K562 (cell line): ENCODE results near the gene NENF. TPM values are rescaled to one million over a fixed set of nuclear protein-coding genes. Genes with fewer than 3 reads are reported as not detected.

ENCODE experiments used
- ATAC-seq: fragments of 200-7000 bp; cut with Tn5 transposase; 3 replicates; pipeline ENCODE4 v1.9.1; 2020; ENCODE audit warnings: moderate library complexity
- BruUV-seq: library from RNA; stranded (reverse); fragments of 400-500 nt; replicated peaks from 2 replicates; lab custom pipeline; 2021; lab: Mats Ljungman, UMichigan
- CTCF ChIA-PET: fragments of 300-600 bp; formaldehyde crosslinking; extraction: SDS; loops from one replicate; lab custom pipeline; 2021; ENCODE audit warnings: low intra/inter-chr PET ratio; lab: Yijun Ruan, JAX
- POLR2A ChIA-PET: fragments of 300-600, 350-650 bp; sonication (Branson Sonifier 250); formaldehyde crosslinking; extraction: SDS; loops from one replicate; lab custom pipeline; 2021; ENCODE audit warnings: antibody characterized with exemption, inconsistent platforms; lab: Yijun Ruan, JAX
- DNase-seq, 4 experiments: peaks; one replicate each; pipeline versions ENCODE4 v3.0.0 to v3.0.0-alpha.2; 2011 to 2018; ENCODE audit warnings: low spot score in 3 of 4, mixed read lengths in 3 of 4; ENCODE audit errors: extremely low read depth in 1 of 4
- FAIRE-seq: peaks from 2 replicates; lab custom pipeline; 2011; peaks lifted over from hg19 to GRCh38; lab: Jason Lieb, UNC
- H2AFZ ChIP-seq: 2 replicates; pipeline ENCODE4 v1.6.0; 2011; ENCODE audit warnings: low read depth, low read length, control low read depth, inconsistent platforms
- H3K27ac ChIP-seq: fragments of 200-600 bp; 3 replicates; pipeline ENCODE4 v1.8.0; 2011; ENCODE audit warnings: low read depth, mild to moderate bottlenecking, control low read depth, inconsistent platforms, low read length, moderate library complexity, mixed read lengths; ENCODE audit errors: extremely low read depth
- H3K27me3 ChIP-seq, 2 experiments: fragments of 300-600 bp in 1 of 2; 2 replicates in 1 of 2; 3 replicates in 1 of 2; pipeline versions ENCODE4 v1.6.0 to v1.8.0; 2011; ENCODE audit warnings: inconsistent platforms in 2 of 2, low read length in 2 of 2, mild to moderate bottlenecking in 1 of 2, mixed read lengths in 1 of 2, moderate library complexity in 1 of 2; ENCODE audit not compliant: control insufficient read depth in 2 of 2, insufficient read depth in 2 of 2
- H3K36me3 ChIP-seq: fragments of 300-600 bp; 3 replicates; pipeline ENCODE4 v1.8.0; 2011; ENCODE audit warnings: mild to moderate bottlenecking, low read length, inconsistent platforms; ENCODE audit not compliant: control insufficient read depth, insufficient read depth
- H3K4me1 ChIP-seq, 2 experiments: fragments of 200-600 bp in 1 of 2; replicated peaks in 1 of 2; 2 replicates in 1 of 2; 3 replicates in 1 of 2; pipeline versions ENCODE4 v1.5.1 to v1.8.0; 2011; ENCODE audit warnings: inconsistent platforms in 2 of 2, low read length in 2 of 2, mild to moderate bottlenecking in 1 of 2, mixed read lengths in 1 of 2, moderate library complexity in 1 of 2; ENCODE audit not compliant: control insufficient read depth in 2 of 2, insufficient read depth in 2 of 2
- H3K4me2 ChIP-seq: 2 replicates; pipeline ENCODE4 v1.6.1; 2011; ENCODE audit warnings: low read length, control low read depth, inconsistent platforms, mixed read lengths; ENCODE audit not compliant: insufficient read depth
- H3K4me3 ChIP-seq: fragments of 200-600 bp; sonication (generic), shearing (Covaris generic); 2 replicates; pipeline ENCODE4 v1.5.1; 2016; ENCODE audit warnings: control low read depth, inconsistent platforms
- H3K79me2 ChIP-seq: fragments of 200-600 bp; 3 replicates; pipeline ENCODE4 v1.8.0; 2011; ENCODE audit warnings: low read length, inconsistent platforms; ENCODE audit not compliant: control insufficient read depth, insufficient read depth
- H3K9ac ChIP-seq, 2 experiments: 2 replicates each; pipeline versions ENCODE4 v1.6.0 to v1.6.1; 2011; ENCODE audit warnings: low read depth in 2 of 2, low read length in 2 of 2, control low read depth in 1 of 2, inconsistent platforms in 1 of 2, mild to moderate bottlenecking in 1 of 2, mixed read lengths in 1 of 2; ENCODE audit not compliant: insufficient read depth in 1 of 2
- H3K9me1 ChIP-seq: one replicate; pipeline ENCODE4 v1.6.0; 2011; ENCODE audit warnings: inconsistent platforms, mild to moderate bottlenecking, low read length, moderate library complexity; ENCODE audit not compliant: control insufficient read depth, insufficient read depth
- H3K9me3 ChIP-seq: replicated peaks from 2 replicates; pipeline ENCODE4 v1.5.1; 2011; ENCODE audit warnings: low read depth, low read length, inconsistent platforms; ENCODE audit not compliant: control insufficient read depth, insufficient read depth
- H4K20me1 ChIP-seq: replicated peaks from 2 replicates; pipeline ENCODE4 v1.6.1; 2011; ENCODE audit warnings: low read length, inconsistent platforms, mixed read lengths; ENCODE audit not compliant: control insufficient read depth, insufficient read depth
- BCOR ChIP-seq: fragments of 450-650 bp; IDR thresholded peaks from 2 replicates; pipeline ENCODE4 v1.6.1; 2016
- CBX8 ChIP-seq: fragments of 200-600 bp; sonication (generic); IDR thresholded peaks from 2 replicates; pipeline ENCODE4 v1.6.1; 2012; ENCODE audit warnings: borderline replicate concordance, mixed run types, low read depth, mild to moderate bottlenecking, moderate library complexity, mixed read lengths, low read length, control low read depth, inconsistent platforms; ENCODE audit not compliant: poor library complexity, severe bottlenecking; ENCODE audit errors: extremely low read depth
- CHD4 ChIP-seq: fragments of 200-600 bp; sonication (generic); IDR thresholded peaks from 3 replicates; pipeline ENCODE4 v1.6.1; 2012; ENCODE audit warnings: low read depth, mild to moderate bottlenecking, mixed read lengths, low read length, inconsistent platforms; ENCODE audit not compliant: insufficient read depth, insufficient replicate concordance, poor library complexity, severe bottlenecking
- DPF2 ChIP-seq: fragments of 450-650 bp; IDR thresholded peaks from 2 replicates; pipeline ENCODE4 v1.6.1; 2016
- KDM4B ChIP-seq, 2 experiments: fragments of 450-650 bp in 1 of 2; sonication (generic) in 1 of 2; IDR thresholded peaks; 2 replicates each; pipeline ENCODE4 v1.6.1; 2016 to 2017; ENCODE audit warnings: borderline replicate concordance in 2 of 2, antibody characterized with exemption in 1 of 2, low read depth in 1 of 2, mild to moderate bottlenecking in 1 of 2
- MEF2A ChIP-seq: IDR thresholded peaks from 2 replicates; pipeline ENCODE4 v1.6.1; 2011; ENCODE audit warnings: low read depth, mild to moderate bottlenecking, low read length, moderate library complexity; ENCODE audit not compliant: control insufficient read depth
- MEF2D ChIP-seq: conservative IDR thresholded peaks from 2 replicates; pipeline ENCODE4 v1.6.1; 2016; ENCODE audit warnings: low read depth, missing genetic modification characterization, missing compliant biosample characterization
- MIER1 ChIP-seq: fragments of 450-650 bp; IDR thresholded peaks from 2 replicates; pipeline ENCODE4 v1.6.1; 2016; ENCODE audit warnings: antibody characterized with exemption, mild to moderate bottlenecking, low read depth
- POLR2B ChIP-seq: fragments of 450-650 bp; IDR thresholded peaks from 2 replicates; pipeline ENCODE4 v1.6.1; 2018; ENCODE audit warnings: low read depth; ENCODE audit not compliant: partially characterized antibody
- PRMT5 ChIP-seq: sonication (generic); formaldehyde crosslinking; IDR thresholded peaks from 2 replicates; pipeline ENCODE4 v1.5.0; 2020; ENCODE audit warnings: missing genetic modification reagents
- RB1 ChIP-seq: fragments of 450-650 bp; IDR thresholded peaks from 2 replicates; pipeline ENCODE4 v1.6.1; 2017; ENCODE audit warnings: low read depth, mild to moderate bottlenecking
- TAF9B ChIP-seq: fragments of 450-650 bp; IDR thresholded peaks from 2 replicates; pipeline ENCODE4 v1.6.1; 2018; ENCODE audit warnings: mild to moderate bottlenecking; ENCODE audit not compliant: partially characterized antibody
- TSC22D4 ChIP-seq: fragments of 450-650 bp; IDR thresholded peaks from 2 replicates; pipeline ENCODE4 v1.6.1; 2016; ENCODE audit warnings: missing genetic modification characterization, missing biosample characterization, control low read depth
- U2AF2 ChIP-seq: fragments of 200-400 bp; formaldehyde crosslinking; optimal IDR thresholded peaks from 2 replicates; pipeline ENCODE3; 2017; ENCODE audit warnings: low read depth, mild to moderate bottlenecking, low read length
- XRCC4 ChIP-seq: IDR thresholded peaks from one replicate; pipeline ENCODE4 v1.6.1; 2011; ENCODE audit not compliant: insufficient read depth, insufficient read length; ENCODE audit errors: extremely low read depth
- ZNF134 ChIP-seq: fragments of 250-450 bp; sonication (Bioruptor Pico); conservative IDR thresholded peaks from 2 replicates; pipeline ENCODE4 v1.4.0; 2020
- ZNF583 ChIP-seq: fragments of 250-450 bp; sonication (Bioruptor Pico); IDR thresholded peaks from 2 replicates; pipeline ENCODE4 v1.4.0; 2020
- WGBS: fragments of 100-300 bp; shearing (Covaris generic); methylation state at CpG from one replicate; pipeline ENCODE4 v1.1.6; 2016; ENCODE audit warnings: low coverage, mixed read lengths; ENCODE audit not compliant: insufficient coverage; ENCODE audit errors: missing lambda C conversion rate; 5-methylcytosine and 5-hydroxymethylcytosine counted together
- in situ Hi-C: fragments of 300-500 bp; cut with MboI; formaldehyde crosslinking; loops from 4 replicates; pipeline ENCODE4 v1.15.0; 2018; ENCODE audit warnings: inconsistent platforms, mixed read lengths
- intact Hi-C: fragments of 100-400 bp; cut with micrococcal nuclease; formaldehyde crosslinking; loops from 2 replicates; pipeline ENCODE4 v1.14.2; 2022
- polyA plus RNA-seq, 8 experiments: library from polyadenylated mRNA; depleted of rRNA in 4 of 8; stranded (reverse) in 5 of 8; unstranded in 3 of 8; fragments of >200 nt; fragmentation: Nextera tagmentation in 2 of 8; fragmentation: Illumina TruSeq in 1 of 8; extraction: Ambion mirVana in 2 of 8; extraction: Trizol in 1 of 8; gene quantifications; 2 replicates each; pipeline versions ENCODE4 v1.2.1 to v1.2.3, GENCODE V29; 2011 to 2014; ENCODE audit warnings: inconsistent platforms in 1 of 8, missing spikeins in 1 of 8
- total RNA-seq, 7 experiments: library from RNA; depleted of rRNA in 6 of 7; stranded (reverse); fragments of >200 nt in 6 of 7; fragmentation: Illumina TruSeq in 2 of 7; extraction: Trizol in 2 of 7; gene quantifications; 2 replicates each; pipeline versions ENCODE4 v1.2.1 to v1.2.3, GENCODE V29; 2011 to 2021; ENCODE audit warnings: low replicate concordance in 1 of 7
- TF ChIP-seq, protein P1 (sequence below): sonication (generic); formaldehyde crosslinking; IDR thresholded peaks from 2 replicates; pipeline ENCODE4 v1.8.1; 2023; ENCODE audit warnings: mild to moderate bottlenecking, missing genetic modification reagents
- TF ChIP-seq, protein P2 (sequence below): fragments of 250-450 bp; sonication (Bioruptor Pico); IDR thresholded peaks from 2 replicates; pipeline ENCODE4 v1.4.0; 2020; ENCODE audit warnings: mild to moderate bottlenecking, moderate library complexity

NENF gene
- total and polyA plus RNA-seq, 9 of the 15 experiments (the other 6 are each of a cell fraction or from before 2014, with no cell fraction given), result 6.1 to 100 (median 72.8) TPM

DNA sequence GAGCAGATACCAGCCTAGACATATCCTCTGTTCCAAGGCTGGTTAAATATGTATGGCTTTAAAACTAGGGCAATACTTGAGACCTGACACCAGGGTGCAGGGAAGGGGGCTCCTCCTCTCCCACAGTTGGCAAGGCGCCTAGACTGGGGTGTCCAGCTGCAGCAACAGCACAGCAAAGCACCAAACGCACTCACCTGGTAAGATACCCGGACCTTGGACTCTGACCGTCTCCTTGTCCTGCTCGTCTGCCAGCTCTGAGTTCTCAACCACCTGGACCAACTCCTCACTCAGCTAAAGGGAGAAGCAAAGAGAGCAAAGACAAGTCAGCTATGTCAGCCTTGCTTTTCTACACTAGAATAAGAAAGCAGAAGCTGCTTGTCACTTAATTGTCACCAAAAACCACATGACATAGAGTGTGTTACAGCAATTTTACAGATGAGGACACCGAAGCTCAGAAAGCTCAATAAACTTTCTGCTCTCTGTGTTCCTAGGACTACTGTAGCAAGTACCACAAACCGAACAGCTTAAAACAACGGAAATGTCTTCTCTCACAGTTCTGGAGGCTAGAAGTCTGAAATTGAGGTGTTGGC lies 22.4 kb upstream of the NENF start:
- WGBS, result 89% methylated on average over 8 of the region's 8 CpGs
- DNase-seq (no peak), ATAC-seq (no peak), FAIRE-seq (no peak)
- H3K9me1 ChIP-seq, result no peaks in the 10 kb centered on the region
- no TSS peak for BruUV-seq
- no peaks in the 10 kb centered on the region for H3K9me3 ChIP-seq
- H3K4me1 ChIP-seq, result peaks cover 13 to 18% of the 10 kb centered on the region in 2 experiments
- in situ Hi-C loops, result no loop called here
- no peak overlapping the region for H3K4me3 ChIP-seq
- no peak overlapping the region for H3K27ac ChIP-seq
- H4K20me1 ChIP-seq, result peaks cover 9% of the 10 kb centered on the region
- TF ChIP-seq MIER1 (no peak), ZNF583 (CRISPR knock-in tag) (no peak), DPF2 (no peak), MEF2D (tag) (no peak), XRCC4 (no peak), BCOR (no peak), MEF2A (no peak), TSC22D4 (tag) (no peak), CHD4 (no peak), ZNF134 (CRISPR knock-in tag) (no peak), RB1 (no peak), PRMT5 (CRISPR knock-in tag) (no peak), TAF9B (no peak), KDM4B (IDR thresholded peaks at IDR 0.05; ENCODE audit: borderline replicate concordance in 2 of 2, low read depth in 1 of 2) (no peak), POLR2B (no peak), CBX8 (no peak), U2AF2 (no peak)
- TF ChIP-seq, protein P1, sequence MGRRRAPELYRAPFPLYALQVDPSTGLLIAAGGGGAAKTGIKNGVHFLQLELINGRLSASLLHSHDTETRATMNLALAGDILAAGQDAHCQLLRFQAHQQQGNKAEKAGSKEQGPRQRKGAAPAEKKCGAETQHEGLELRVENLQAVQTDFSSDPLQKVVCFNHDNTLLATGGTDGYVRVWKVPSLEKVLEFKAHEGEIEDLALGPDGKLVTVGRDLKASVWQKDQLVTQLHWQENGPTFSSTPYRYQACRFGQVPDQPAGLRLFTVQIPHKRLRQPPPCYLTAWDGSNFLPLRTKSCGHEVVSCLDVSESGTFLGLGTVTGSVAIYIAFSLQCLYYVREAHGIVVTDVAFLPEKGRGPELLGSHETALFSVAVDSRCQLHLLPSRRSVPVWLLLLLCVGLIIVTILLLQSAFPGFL (CRISPR knock-in tag), result no peak
- TF ChIP-seq, protein P2, sequence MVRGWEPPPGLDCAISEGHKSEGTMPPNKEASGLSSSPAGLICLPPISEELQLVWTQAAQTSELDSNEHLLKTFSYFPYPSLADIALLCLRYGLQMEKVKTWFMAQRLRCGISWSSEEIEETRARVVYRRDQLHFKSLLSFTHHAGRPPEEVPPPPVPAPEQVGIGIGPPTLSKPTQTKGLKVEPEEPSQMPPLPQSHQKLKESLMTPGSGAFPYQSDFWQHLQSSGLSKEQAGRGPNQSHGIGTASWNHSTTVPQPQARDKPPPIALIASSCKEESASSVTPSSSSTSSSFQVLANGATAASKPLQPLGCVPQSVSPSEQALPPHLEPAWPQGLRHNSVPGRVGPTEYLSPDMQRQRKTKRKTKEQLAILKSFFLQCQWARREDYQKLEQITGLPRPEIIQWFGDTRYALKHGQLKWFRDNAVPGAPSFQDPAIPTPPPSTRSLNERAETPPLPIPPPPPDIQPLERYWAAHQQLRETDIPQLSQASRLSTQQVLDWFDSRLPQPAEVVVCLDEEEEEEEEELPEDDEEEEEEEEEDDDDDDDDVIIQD (CRISPR knock-in tag), result no peak
- TF ChIP-seq, all 486 proteins: peak for 0
- Histone ChIP-seq H3K79me2 (peaks cover 14% of the 10 kb centered on the region), H3K9ac (no peak overlapping the region), H3K27me3 (no peaks in the 10 kb centered on the region), H2AFZ (no peak overlapping the region), H3K36me3 (peaks cover 65% of the 10 kb centered on the region), H3K4me2 (no peak overlapping the region)
- intact Hi-C loops, result no loop called here
- ChIA-PET POLR2A (interaction anchor here (0.6 kb wide), 1 partner anchor 505 kb away, joined by 3 read pairs; no protein-coding TSS in a partner anchor), CTCF (no interaction called here)
